Frontal cortex (tissue), 4 donors: ENCODE data around the gene KCNS1. TPM values are rescaled to one million over a fixed set of nuclear protein-coding genes. Genes with fewer than 3 reads are reported as not detected.
"Not testable (repeated sequence)": the region's sequence is repeated elsewhere in the genome, so short reads cannot be mapped to it uniquely, and the experiment has no call there.

Experiments used
- DNase-seq, 2 donors: peaks; one replicate each; pipeline ENCODE4 v3.0.0; 2012; ENCODE audit warnings: low spot score in 2 of 2
- FAIRE-seq: peaks from 2 replicates; lab custom pipeline; 2012; peaks lifted over from hg19 to GRCh38; lab: Jason Lieb, UNC
- total RNA-seq: library from RNA; depleted of rRNA; stranded (reverse); fragments of >200 nt; gene quantifications from one replicate; pipeline ENCODE4 v1.2.3, GENCODE V29; 2014
- donor health status: control.
- donor health status: control.
- donor health status: control.

KCNS1 gene, protein sequence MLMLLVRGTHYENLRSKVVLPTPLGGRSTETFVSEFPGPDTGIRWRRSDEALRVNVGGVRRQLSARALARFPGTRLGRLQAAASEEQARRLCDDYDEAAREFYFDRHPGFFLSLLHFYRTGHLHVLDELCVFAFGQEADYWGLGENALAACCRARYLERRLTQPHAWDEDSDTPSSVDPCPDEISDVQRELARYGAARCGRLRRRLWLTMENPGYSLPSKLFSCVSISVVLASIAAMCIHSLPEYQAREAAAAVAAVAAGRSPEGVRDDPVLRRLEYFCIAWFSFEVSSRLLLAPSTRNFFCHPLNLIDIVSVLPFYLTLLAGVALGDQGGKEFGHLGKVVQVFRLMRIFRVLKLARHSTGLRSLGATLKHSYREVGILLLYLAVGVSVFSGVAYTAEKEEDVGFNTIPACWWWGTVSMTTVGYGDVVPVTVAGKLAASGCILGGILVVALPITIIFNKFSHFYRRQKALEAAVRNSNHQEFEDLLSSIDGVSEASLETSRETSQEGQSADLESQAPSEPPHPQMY
- total RNA-seq = 1.2 TPM

DNA sequence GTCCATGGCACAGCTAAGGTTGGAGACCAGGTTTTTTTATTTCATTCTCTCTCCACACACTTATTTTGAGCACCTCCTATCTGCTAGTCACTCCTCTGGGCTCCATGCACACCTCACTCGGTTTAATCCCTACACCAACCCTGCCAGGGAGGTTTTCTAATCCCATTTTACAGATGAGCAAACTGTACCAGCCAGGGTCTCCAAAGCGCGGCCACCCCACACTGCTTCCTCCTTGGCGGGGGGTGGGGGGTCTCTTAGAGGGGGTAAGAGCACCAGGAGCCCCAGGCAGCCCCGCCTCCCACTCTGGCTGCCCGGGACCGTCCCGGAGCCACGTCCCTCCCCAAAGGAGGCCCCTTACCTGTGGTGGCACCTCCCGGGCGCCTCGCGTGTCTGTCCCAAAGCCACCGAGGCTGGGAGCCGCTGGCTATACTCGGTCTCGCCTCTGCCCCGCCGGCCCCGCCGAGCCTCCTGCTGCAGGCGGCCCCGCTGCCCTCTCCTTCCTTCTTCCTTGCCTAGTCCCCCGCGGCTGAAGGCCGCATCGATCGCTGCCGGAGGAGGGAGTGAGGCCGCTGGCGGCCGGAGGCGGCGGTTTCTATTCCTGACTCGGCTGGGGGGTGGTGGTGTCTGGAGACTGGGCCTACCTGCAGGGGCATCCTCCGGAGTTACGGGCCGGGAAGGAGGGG lies at the start of gene KCNS1:
TSS of gene KCNS1 (minus strand) at position 565 of the 683 bp plus-strand sequence. CDS start 1,891 bp downstream, outside the sequence.
- FAIRE-seq = no peak
- peak in 1 of 2 donors; percentile 38 for DNase-seq

DNA sequence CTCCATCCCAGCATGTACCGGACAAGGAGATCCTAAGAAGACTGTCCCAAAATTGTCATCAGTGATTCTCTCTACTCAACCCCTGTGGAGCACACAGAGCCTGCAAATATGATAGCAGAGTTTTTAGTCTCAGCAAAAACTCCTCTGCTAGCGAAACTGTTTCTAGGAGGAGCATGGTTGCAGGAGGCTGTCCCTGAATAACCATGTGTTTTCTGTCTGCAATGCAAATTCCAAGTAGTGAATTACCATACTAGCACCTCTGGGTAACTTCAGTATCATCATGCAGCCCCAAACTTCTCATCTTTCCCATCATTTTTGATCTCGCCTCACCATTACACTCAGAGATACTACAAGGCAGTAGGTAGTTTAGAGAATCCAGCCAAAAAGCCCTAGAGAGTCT lies 48.1 kb upstream of the KCNS1 start:
- DNase-seq (no peak), FAIRE-seq (no peak)

DNA sequence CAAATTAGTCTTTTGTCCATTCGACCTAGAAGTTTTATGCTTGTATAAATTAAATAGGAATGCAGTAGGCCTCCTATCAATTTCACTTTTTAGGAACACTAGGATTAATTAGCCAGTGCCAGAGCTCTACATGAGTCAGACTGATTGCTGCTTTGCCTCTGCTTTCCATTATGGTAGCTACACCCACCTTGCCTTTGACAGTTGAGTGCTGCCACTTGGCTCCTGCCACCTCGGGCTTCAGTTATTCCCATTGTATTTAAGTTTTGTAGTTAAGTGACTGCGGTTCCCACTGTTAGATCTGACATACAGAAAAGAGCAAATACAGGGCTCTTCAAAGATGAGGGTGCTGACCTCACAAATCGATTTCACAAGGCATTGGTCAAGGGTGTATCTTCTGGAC lies 39.9 kb upstream of the KCNS1 start:
- FAIRE-seq = no peak
- no peak for DNase-seq

- FAIRE-seq, DNase-seq: not testable (repeated sequence)
Observed at GRCh38 chr20:45139733-45140375, 38.9 kb upstream of the KCNS1 start.

DNA sequence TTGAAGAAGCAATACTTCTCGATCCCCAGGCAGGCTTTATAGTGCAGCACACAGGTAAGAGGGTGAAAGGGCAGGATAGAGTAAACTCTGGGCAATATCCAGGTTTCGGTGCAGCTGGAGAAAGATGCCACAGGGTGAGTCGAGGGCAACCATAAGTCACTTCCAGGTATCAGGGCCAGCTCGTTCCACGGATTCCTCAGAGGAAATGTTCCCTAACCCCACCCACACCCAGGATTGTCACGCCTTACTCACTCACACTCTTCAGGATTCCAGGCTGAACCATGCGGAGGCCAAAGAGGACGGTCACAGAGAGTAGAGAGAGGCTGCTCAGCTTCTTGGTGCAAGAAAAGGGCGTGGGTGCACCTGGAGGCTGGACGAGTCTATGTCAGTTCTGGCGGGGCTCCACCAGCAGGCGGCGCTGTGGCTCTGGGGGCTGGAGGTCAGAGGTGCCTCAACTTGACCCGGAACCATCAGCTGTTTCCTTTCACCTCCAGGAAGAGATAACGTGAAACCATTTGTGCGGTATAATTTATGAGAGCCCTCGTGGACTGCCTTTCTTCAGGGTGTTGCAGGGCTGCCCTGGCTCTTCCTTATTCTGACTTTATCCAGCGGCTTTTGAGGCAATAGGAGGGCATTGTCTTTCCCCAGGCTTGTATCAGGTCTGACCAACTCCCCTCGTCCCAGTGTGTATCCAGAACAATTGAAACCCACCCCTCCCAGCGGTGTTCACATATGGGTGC lies 37.8 kb upstream of the KCNS1 start:
- DNase-seq (no peak), FAIRE-seq (no peak)

DNA sequence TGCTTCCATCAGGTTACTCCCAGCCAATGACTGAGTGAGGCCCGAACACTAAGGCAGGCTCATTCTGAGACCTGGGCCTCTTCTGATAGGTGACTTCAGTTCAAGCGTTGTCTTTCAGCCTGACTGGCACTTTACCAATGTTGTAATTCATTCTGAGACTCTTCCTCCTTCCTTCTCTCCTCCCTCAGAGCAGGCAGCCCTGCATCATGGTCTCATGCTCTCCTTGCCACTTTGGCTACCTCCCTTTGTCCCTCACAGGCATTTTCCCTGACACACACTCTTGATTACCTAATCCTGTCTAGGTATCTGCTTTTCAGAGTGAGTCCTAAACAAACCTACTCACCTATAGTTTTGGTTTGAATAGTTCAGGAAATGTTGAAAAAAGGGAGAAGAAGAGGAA lies 36.0 kb upstream of the KCNS1 start:
- DNase-seq = no peak
- no peak for FAIRE-seq

DNA sequence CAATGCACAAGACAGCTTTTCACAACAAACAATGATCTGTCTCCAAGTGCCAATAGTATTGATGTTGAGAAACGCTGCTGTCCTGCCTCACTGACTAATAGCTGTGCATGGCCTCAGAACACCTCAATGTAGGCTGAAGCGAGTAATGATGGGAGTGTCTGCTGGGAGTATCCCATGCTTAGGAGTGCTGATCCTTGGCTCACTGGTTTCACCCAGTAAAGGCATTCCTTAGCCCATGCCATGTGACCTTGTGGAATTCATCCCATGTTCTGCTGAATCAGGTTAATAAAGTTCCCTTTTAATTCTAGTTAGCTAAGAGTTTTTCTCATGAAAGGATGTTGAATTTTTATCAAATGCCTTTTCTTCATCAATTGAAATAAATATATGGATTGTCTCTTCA lies 27.2 kb upstream of the KCNS1 start:
- DNase-seq = no peak
- FAIRE-seq = no peak

DNA sequence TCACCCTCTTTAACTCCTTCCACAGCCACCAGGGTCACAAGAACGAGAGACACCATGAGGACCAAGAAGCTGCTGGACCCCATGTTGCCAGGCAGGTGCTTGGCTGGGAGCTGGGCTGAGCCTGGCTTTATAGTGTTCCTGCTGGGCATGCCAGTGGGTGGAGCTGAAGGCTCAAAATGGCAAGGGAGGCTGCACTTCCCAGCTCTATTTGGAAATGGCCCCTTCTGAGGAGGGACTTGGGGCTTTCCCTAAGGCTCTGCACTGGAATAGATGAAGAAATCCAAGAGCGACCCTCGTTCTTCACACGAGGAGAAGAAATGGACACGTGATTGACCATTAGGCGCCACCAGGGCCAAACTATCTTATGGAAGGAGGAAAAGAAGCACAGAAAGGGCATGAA lies 23.4 kb upstream of the KCNS1 start, which contains the start of gene WFDC12:
TSS of gene WFDC12 (minus strand) at position 101 of the 400 bp plus-strand sequence. CDS start at position 83, 18 bp downstream.
- DNase-seq (no peak), FAIRE-seq (no peak)

GRCh38 chr20:45121388-45121787 lies 20.5 kb upstream of the KCNS1 start:
- FAIRE-seq (no peak), DNase-seq (no peak)

DNA sequence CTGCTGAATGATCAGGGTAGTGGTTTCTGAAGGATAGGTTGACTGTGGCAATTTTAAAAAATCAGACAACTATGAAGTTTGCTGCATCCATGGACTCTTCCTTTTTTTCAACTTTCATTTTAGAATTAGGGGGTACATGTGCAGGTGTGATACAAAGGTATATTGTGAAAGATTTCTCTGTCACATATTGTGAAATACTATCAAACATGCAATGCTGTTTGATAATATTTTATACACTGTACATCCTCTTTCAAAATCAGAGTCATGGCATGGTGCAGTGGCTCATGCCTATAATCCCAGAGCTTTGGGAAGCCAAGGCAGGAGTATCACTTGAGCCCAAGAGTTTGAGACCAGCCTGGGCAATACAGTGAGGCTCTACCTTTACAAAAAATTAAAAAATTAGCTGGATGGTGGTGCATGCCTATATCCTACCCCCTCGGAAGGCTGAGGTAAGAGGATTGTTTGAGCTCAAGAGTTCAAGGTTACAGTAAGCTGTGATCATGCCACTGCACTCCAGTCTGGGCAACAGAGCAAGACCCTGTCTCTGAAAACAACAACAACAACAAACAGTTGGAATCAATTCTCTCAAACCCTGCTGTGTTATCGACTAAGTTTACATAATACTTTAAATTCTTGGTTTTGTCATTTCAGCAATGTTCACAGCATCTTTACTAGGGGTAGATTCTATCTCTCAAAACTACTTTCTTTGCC lies 18.8 kb upstream of the KCNS1 start:
- DNase-seq = no peak

GRCh38 chr20:45118028-45118427 lies 17.1 kb upstream of the KCNS1 start:
- FAIRE-seq = no peak

More for the DNA sequence above, 18.8 kb upstream of the KCNS1 start:
- no peak for FAIRE-seq

DNA sequence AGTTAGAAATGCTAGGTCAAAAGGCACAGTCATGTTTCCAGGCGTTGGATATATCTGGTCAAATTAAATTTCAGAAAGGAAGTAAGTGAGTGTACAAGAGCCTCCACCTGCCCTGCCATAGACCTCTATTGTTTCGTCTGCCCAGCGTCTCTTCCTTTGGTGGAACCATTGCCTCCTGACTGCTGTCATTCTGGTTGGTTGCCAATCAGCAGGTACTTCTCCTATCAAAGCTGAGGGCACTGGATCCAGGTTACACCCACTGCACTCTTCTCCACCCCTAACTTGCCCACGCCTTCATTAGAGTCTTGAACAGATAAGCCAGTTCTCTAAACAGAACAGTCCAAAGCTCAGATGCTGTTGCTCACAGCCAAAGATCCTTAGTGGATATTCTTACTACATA lies 16.7 kb upstream of the KCNS1 start:
- FAIRE-seq (no peak), DNase-seq (no peak)

More at GRCh38 chr20:45118028-45118427, 17.1 kb upstream of the KCNS1 start:
- no peak for DNase-seq

GRCh38 chr20:45115829-45116228 lies 14.9 kb upstream of the KCNS1 start:
- FAIRE-seq (no peak), DNase-seq (no peak)

GRCh38 chr20:45115386-45115774 lies 14.5 kb upstream of the KCNS1 start:
- no peak for DNase-seq
- no peak for FAIRE-seq

- no peak for FAIRE-seq
Observed at GRCh38 chr20:45114465-45115385, 13.8 kb upstream of the KCNS1 start, which contains the start of gene WFDC5. TSS of gene WFDC5 (minus strand) at chr20:45115174. CDS start at chr20:45115083, 91 bp downstream.

DNA sequence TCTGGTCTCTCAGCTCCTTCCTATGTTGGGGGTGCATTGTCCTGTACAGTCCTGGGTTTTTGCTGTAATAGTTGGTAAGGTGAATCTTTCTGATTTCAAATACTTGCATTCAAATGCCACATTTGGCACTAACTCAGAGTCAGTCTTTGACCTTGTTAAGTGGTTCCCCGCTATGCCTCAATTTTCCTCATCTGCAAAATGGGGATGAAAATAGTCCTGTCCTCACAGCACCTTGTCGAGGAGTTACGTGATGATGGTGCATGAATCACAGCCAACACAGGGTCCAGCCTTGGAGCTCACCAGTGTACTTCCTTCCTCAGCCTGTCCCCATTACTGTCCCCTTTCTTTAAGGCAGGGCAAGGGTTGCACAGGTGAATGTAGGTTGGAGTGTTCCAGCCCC lies 12.9 kb upstream of the KCNS1 start:
- DNase-seq (no peak), FAIRE-seq (no peak)

More at GRCh38 chr20:45114465-45115385, 13.8 kb upstream of the KCNS1 start, which contains the start of gene WFDC5:
- DNase-seq = no peak

DNA sequence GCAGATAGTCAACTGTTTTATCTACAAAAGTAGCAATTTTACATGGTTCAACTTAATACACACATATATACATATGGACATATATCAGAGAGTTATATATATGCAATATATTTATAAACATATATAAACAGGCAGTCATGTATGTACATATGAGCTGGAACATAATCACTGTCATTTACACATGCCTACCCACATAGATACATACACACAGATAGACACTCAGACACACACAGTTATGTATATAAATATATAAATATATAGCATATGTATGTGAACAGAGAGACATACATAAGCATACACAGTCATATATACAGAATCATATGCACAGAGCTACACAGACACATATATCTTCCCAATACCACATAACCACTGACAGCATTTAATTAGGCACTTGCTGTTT lies 11.8 kb upstream of the KCNS1 start:
- FAIRE-seq (no peak), DNase-seq (no peak)
